ENCODE results near the gene C16orf82. TPM values are rescaled to one million over a fixed set of nuclear protein-coding genes. Genes with fewer than 3 reads are reported as not detected.

The C16orf82 gene
- total and polyA plus RNA-seq, 2 of the 8 experiments (the other 6 are each of a cell fraction or from before 2014, with no cell fraction given), result not detected

GRCh38 chr16:27024010-27024409, 42.7 kb upstream of the C16orf82 start:
- Histone ChIP-seq H2BK5ac (ENCODE audit: low read depth, low read length) (no peak overlapping the region), H3K23ac (ENCODE audit: insufficient read length) (no peak overlapping the region), H2AFZ (ENCODE audit: low read length) (no peak overlapping the region), H3K23me2 (ENCODE audit: low read depth, low read length) (no peaks in the 10 kb centered on the region), H3K79me2 (ENCODE audit: control insufficient read depth in 1 of 2, insufficient read depth in 2 of 2, low read length in 2 of 2) (no peaks in the 10 kb centered on the region), H2BK15ac (ENCODE audit: low read length) (no peak overlapping the region), H2BK20ac (ENCODE audit: low read length) (no peak overlapping the region), H3K4ac (replicated peaks; ENCODE audit: insufficient read length, low read depth, low read length) (no peak overlapping the region), H4K20me1 (replicated peaks in 1 of 2; ENCODE audit: control insufficient read depth in 1 of 2, insufficient read depth in 2 of 2, low read length in 2 of 2) (no peaks in the 10 kb centered on the region), H3K9ac (replicated peaks in 1 of 4; ENCODE audit: extremely low read depth in 1 of 4, low read depth in 3 of 4, low read length in 3 of 4) (no peak overlapping the region), H3K79me1 (ENCODE audit: low read depth, low read length) (no peaks in the 10 kb centered on the region), H4K91ac (replicated peaks; ENCODE audit: insufficient read length, low read length) (no peak overlapping the region), H3K56ac (replicated peaks; ENCODE audit: insufficient read length, low read depth, low read length) (no peak overlapping the region), H3K27me3 (replicated peaks in 1 of 4; ENCODE audit: control insufficient read depth in 3 of 4, extremely low read depth in 1 of 4, insufficient read depth in 3 of 4, low read length in 3 of 4) (no peaks in the 10 kb centered on the region), H3K27ac (ENCODE audit: low read depth, low read length) (no peak overlapping the region), H3K4me1 (replicated peaks in 1 of 4; ENCODE audit: control insufficient read depth in 3 of 4, insufficient read depth in 4 of 4, low read length in 3 of 4) (no peaks in the 10 kb centered on the region), H3K4me3 (ENCODE audit: extremely low read depth in 1 of 4, insufficient read depth in 2 of 4, low read depth in 3 of 4, low read length in 4 of 4) (no peak overlapping the region), H4K8ac (ENCODE audit: extremely low read depth, insufficient read depth, low read length) (no peak overlapping the region), H2BK120ac (replicated peaks; ENCODE audit: low read depth, low read length) (no peak overlapping the region), H3K18ac (ENCODE audit: extremely low read depth, low read length) (no peak overlapping the region), H3K9me3 (ENCODE audit: insufficient read depth in 2 of 2, low read depth in 1 of 2, low read length in 1 of 2) (peaks cover 2 to 7% of the 10 kb centered on the region in 2 experiments; a peak in 1 of 4 replicates), H3K14ac (ENCODE audit: insufficient read length) (no peak overlapping the region), H3K4me2 (ENCODE audit: insufficient read depth in 1 of 2, low read depth in 2 of 2, low read length in 2 of 2) (no peak overlapping the region; a peak in 1 of 4 replicates), H2AK5ac (ENCODE audit: low read depth, low read length) (no peak overlapping the region), H4K5ac (ENCODE audit: insufficient read length, low read depth, low read length) (no peak overlapping the region), H3K36me3 (ENCODE audit: control insufficient read depth in 2 of 4, insufficient read depth in 4 of 4, low read length in 3 of 4) (no peaks in the 10 kb centered on the region), H2BK12ac (ENCODE audit: low read depth, low read length) (no peak overlapping the region)
- 100% methylated on average over 2 of the region's 2 CpGs; no CpG with 5 or more reads in 1 of the 2 experiments for WGBS, 2 experiments (ENCODE audit: extremely low coverage in 1 of 2, insufficient coverage in 1 of 2, insufficient read length in 1 of 2, insufficient replicate concordance in 2 of 2, low coverage in 1 of 2, low lambda C conversion rate in 2 of 2, missing lambda C conversion rate in 1 of 2)
- ChIA-PET POLR2A (ENCODE audit: partially characterized antibody) (no interaction called here), CTCF (ENCODE audit: partially characterized antibody) (interaction anchor here (0.8 kb wide), 1 partner anchor 120 kb away, joined by 3 read pairs; no protein-coding TSS in a partner anchor)
- DNase-seq (ENCODE audit: low read depth in 1 of 2, low spot score in 2 of 2), result no peak
- FAIRE-seq, result no peak
- no peak for TF ChIP-seq SIN3A (conservative IDR thresholded peaks at IDR 0.05 in 1 of 2, IDR thresholded peaks at IDR 0.05 in 1 of 2; ENCODE audit: low read depth in 1 of 2, low read length in 2 of 2)
- TF ChIP-seq POLR2A (IDR thresholded peaks at IDR 0.05; ENCODE audit: control extremely low read depth in 1 of 2, low read depth in 2 of 2, low read length in 2 of 2), result no peak
- no peak for TF ChIP-seq CTBP2 (IDR thresholded peaks at IDR 0.05; ENCODE audit: borderline replicate concordance, insufficient read depth, insufficient read length, low read length)
- no peak for TF ChIP-seq EP300 (IDR thresholded peaks at IDR 0.05; ENCODE audit: borderline replicate concordance in 1 of 2, low read depth in 2 of 2, low read length in 2 of 2)
